Measurements from ENCODE around the gene RAPGEF5. TPM values are rescaled to one million over a fixed set of nuclear protein-coding genes. Genes with fewer than 3 reads are reported as not detected.

Gene RAPGEF5
- polyA plus RNA-seq, 1 donor (not counting 4 experiments of a cell fraction or from before 2014, with no cell fraction given): 2.1 TPM

- no peaks in the 10 kb centered on the region for H3K9me1 ChIP-seq (ENCODE audit: control insufficient read depth, extremely low read depth, insufficient read depth, low read length)
- no peaks in the 10 kb centered on the region for H3K27me3 ChIP-seq (ENCODE audit: control insufficient read depth, extremely low read depth, insufficient read depth, low read length)
- H3K9ac ChIP-seq (ENCODE audit: control insufficient read depth, extremely low read depth, insufficient read depth, low read length): no peak overlapping the region
- no peak overlapping the region for H3K27ac ChIP-seq (ENCODE audit: control insufficient read depth, insufficient read depth, low read length)
- H2AFZ ChIP-seq (ENCODE audit: control insufficient read depth, low read length): no peak overlapping the region
- H3K9me3 ChIP-seq (ENCODE audit: control insufficient read depth, low read depth, low read length): no peaks in the 10 kb centered on the region
- peaks cover under 1% of the 10 kb centered on the region for H3K79me2 ChIP-seq (ENCODE audit: control insufficient read depth, insufficient read depth, low read length)
- dilution Hi-C loops (cut with MboI; ENCODE audit: extremely low pct_ligation_motif_present, low sequenced_read_pairs): no loop called here
- TF ChIP-seq EZH2 (IDR thresholded peaks at IDR 0.05; ENCODE audit: low read length) (no peak), CTCF (optimal IDR thresholded peaks at IDR 0.05 in 1 of 3, IDR thresholded peaks at IDR 0.05 in 1 of 3, conservative IDR thresholded peaks at IDR 0.05 in 1 of 3; ENCODE audit: extremely low read depth in 1 of 3, insufficient read depth in 2 of 3, low read length in 3 of 3) (no peak)
- H3K4me2 ChIP-seq (ENCODE audit: control insufficient read depth, extremely low read depth, insufficient read depth, low read depth, low read length): no peak overlapping the region
- FAIRE-seq (no peak), DNase-seq (ENCODE audit: low read depth, low spot score) (no peak)
- H3K36me3 ChIP-seq (ENCODE audit: control insufficient read depth in 2 of 2, extremely low read depth in 1 of 2, insufficient read depth in 2 of 2, low read length in 2 of 2): no peaks in the 10 kb centered on the region
- no peak overlapping the region for H3K4me3 ChIP-seq (ENCODE audit: control insufficient read depth in 2 of 3, extremely low read depth in 1 of 3, insufficient read depth in 2 of 3, low read depth in 1 of 3, low read length in 3 of 3)
- H4K20me1 ChIP-seq (ENCODE audit: control insufficient read depth, extremely low read depth, insufficient read depth, low read length): no peaks in the 10 kb centered on the region
- peaks cover 10% of the 10 kb centered on the region for H3K4me1 ChIP-seq (ENCODE audit: control insufficient read depth, extremely low read depth, insufficient read depth, low read length)
These were observed 4.4 kb upstream of the RAPGEF5 start for GRCh38 chr7:22361320-22361719.

DNA sequence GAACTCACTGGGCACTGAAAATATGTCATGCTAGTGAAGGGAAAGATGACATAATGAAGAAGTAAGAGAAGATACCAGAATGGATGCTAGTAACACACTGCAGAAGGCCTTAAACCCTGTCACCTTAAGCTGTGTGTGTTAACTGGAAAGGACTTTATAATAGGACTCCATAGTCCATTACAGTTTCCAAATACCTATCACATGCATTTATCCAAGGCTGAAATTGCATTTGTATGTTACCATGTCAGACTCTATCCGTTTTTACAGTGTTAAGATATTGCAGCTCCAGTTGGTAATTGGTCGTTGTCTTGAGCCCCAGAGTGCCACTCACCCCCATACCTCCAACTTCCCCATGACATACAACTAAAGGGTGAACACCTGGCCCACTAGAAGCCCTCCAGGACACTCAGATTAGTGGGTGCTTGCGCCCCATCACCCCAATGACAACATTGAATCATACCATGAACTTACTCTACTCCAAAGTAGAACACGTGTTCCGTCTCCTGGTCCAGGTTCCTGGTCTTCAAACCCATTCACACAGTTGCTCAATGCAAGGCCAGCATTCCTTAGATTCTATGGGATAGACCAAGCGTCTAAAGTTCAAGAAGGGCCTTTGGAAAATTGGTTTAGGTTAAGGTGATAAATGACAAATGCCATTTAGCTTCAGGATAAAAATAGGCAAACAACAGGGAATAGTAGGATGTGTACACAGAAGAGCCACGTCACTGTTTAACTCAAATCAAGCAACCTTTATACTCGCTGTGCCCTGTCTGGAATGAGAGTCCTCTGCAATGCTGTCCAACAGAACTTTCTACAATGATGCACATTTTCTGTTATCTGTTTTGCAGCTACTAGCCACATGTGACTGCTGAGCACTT, 2.1 kb upstream of the RAPGEF5 start:
- no peaks in the 10 kb centered on the region for H3K9me1 ChIP-seq (ENCODE audit: control insufficient read depth, extremely low read depth, insufficient read depth, low read length)
- DNase-seq (ENCODE audit: low read depth, low spot score) (no peak), FAIRE-seq (no peak)
- H2AFZ ChIP-seq (ENCODE audit: control insufficient read depth, low read length): no peak overlapping the region
- peaks cover 22% of the 10 kb centered on the region for H3K4me1 ChIP-seq (ENCODE audit: control insufficient read depth, extremely low read depth, insufficient read depth, low read length)
- H3K9me3 ChIP-seq (ENCODE audit: control insufficient read depth, low read depth, low read length): no peaks in the 10 kb centered on the region
- no peaks in the 10 kb centered on the region for H3K36me3 ChIP-seq (ENCODE audit: control insufficient read depth in 2 of 2, extremely low read depth in 1 of 2, insufficient read depth in 2 of 2, low read length in 2 of 2)
- no peaks in the 10 kb centered on the region for H3K27me3 ChIP-seq (ENCODE audit: control insufficient read depth, extremely low read depth, insufficient read depth, low read length)
- no peak overlapping the region for H3K27ac ChIP-seq (ENCODE audit: control insufficient read depth, insufficient read depth, low read length)
- no peak overlapping the region for H3K4me3 ChIP-seq (ENCODE audit: control insufficient read depth in 2 of 3, extremely low read depth in 1 of 3, insufficient read depth in 2 of 3, low read depth in 1 of 3, low read length in 3 of 3)
- dilution Hi-C loops (cut with MboI; ENCODE audit: extremely low pct_ligation_motif_present, low sequenced_read_pairs): no loop called here
- no peak overlapping the region for H3K9ac ChIP-seq (ENCODE audit: control insufficient read depth, extremely low read depth, insufficient read depth, low read length)
- no peak overlapping the region for H3K4me2 ChIP-seq (ENCODE audit: control insufficient read depth, extremely low read depth, insufficient read depth, low read depth, low read length)
- H3K79me2 ChIP-seq (ENCODE audit: control insufficient read depth, insufficient read depth, low read length): peaks cover 10% of the 10 kb centered on the region
- no peaks in the 10 kb centered on the region for H4K20me1 ChIP-seq (ENCODE audit: control insufficient read depth, extremely low read depth, insufficient read depth, low read length)
- no peak for TF ChIP-seq CTCF (optimal IDR thresholded peaks at IDR 0.05 in 1 of 3, IDR thresholded peaks at IDR 0.05 in 1 of 3, conservative IDR thresholded peaks at IDR 0.05 in 1 of 3; ENCODE audit: extremely low read depth in 1 of 3, insufficient read depth in 2 of 3, low read length in 3 of 3)
- no peak for TF ChIP-seq EZH2 (IDR thresholded peaks at IDR 0.05; ENCODE audit: low read length)

Data from keratinocyte (primary cell).